NCI-H1105 treated with DMSO at 0.1 percent for 48 hours (cell line): ENCODE results near the gene THUMPD1.
"Not testable (repeated sequence)": the region's sequence is repeated elsewhere in the genome, so short reads cannot be mapped to it uniquely, and the experiment has no call there.

Source experiments
- DNase-seq: peaks from one replicate; lab custom pipeline; 2025; lab: John Stamatoyannopoulos, UW

THUMPD1 gene

GRCh38 chr16:20747030-20747816, 5.6 kb upstream of the THUMPD1 start:
- no peak for DNase-seq

GRCh38 chr16:20746461-20746860, 4.8 kb upstream of the THUMPD1 start:
- no peak for DNase-seq

GRCh38 chr16:20744922-20745440, 3.4 kb upstream of the THUMPD1 start:
- DNase-seq, result no peak

- no peak for DNase-seq
Observed at GRCh38 chr16:20743591-20743990, 2.0 kb upstream of the THUMPD1 start.

- peak; percentile 55 for DNase-seq
Observed at GRCh38 chr16:20740901-20741521, 607 bp downstream of the THUMPD1 start.

- DNase-seq, result no peak
Observed at GRCh38 chr16:20740007-20740883, 1.4 kb downstream of the THUMPD1 start.

- DNase-seq, result no peak
Observed at GRCh38 chr16:20735490-20735889, 6.1 kb downstream of the THUMPD1 start.

- no peak for DNase-seq
Observed at GRCh38 chr16:20734782-20735181, 6.8 kb downstream of the THUMPD1 start.

- no peak for DNase-seq
Observed at GRCh38 chr16:20734056-20734455, 7.6 kb downstream of the THUMPD1 start.

GRCh38 chr16:20729141-20729540, 12.5 kb downstream of the THUMPD1 start:
- DNase-seq, result no peak

GRCh38 chr16:20727181-20727580, 14.4 kb downstream of the THUMPD1 start:
- DNase-seq, result no peak

- DNase-seq, result no peak
Observed at GRCh38 chr16:20726661-20727060, 15.0 kb downstream of the THUMPD1 start.

GRCh38 chr16:20720251-20720650, 21.4 kb downstream of the THUMPD1 start:
- DNase-seq, result no peak

- not testable (repeated sequence) for DNase-seq
Observed at GRCh38 chr16:20717718-20718117, 23.9 kb downstream of the THUMPD1 start.

- no peak for DNase-seq
Observed at GRCh38 chr16:20711277-20711911, 30.2 kb downstream of the THUMPD1 start.

GRCh38 chr16:20708129-20708528, 33.5 kb downstream of the THUMPD1 start:
- DNase-seq, result peak; percentile 2

GRCh38 chr16:20707461-20707860, 34.2 kb downstream of the THUMPD1 start:
- DNase-seq, result no peak

GRCh38 chr16:20705972-20706371, 35.6 kb downstream of the THUMPD1 start:
- not testable (repeated sequence) for DNase-seq

- no peak for DNase-seq
Observed at GRCh38 chr16:20704281-20704680, 37.3 kb downstream of the THUMPD1 start.

- DNase-seq, result not testable (repeated sequence)
Observed at GRCh38 chr16:20701692-20702091, 39.9 kb downstream of the THUMPD1 start.

- no peak for DNase-seq
Observed at GRCh38 chr16:20696618-20697017, 45.0 kb downstream of the THUMPD1 start.

- DNase-seq, result no peak
Observed at GRCh38 chr16:20695024-20695423, 46.6 kb downstream of the THUMPD1 start.
